Glutamatergic neuron (in vitro differentiated cells): ENCODE measurements around the gene PTPRN2. TPM values are rescaled to one million over a fixed set of nuclear protein-coding genes. Genes with fewer than 3 reads are reported as not detected.

Source experiments
- DNase-seq: peaks from one replicate; pipeline ENCODE4 v3.0.0; 2022
- H3K27ac Mint-ChIP-seq: one replicate; pipeline ENCODE4 v1.8.0; 2020; ENCODE audit warnings: mild to moderate bottlenecking, mixed read lengths, inconsistent platforms; ENCODE audit not compliant: unreplicated experiment
- H3K27me3 Mint-ChIP-seq: one replicate; pipeline ENCODE4 v1.8.0; 2020; ENCODE audit warnings: mild to moderate bottlenecking, moderate library complexity, mixed read lengths, inconsistent platforms; ENCODE audit not compliant: unreplicated experiment
- H3K36me3 Mint-ChIP-seq: one replicate; pipeline ENCODE4 v1.8.0; 2020; ENCODE audit warnings: mild to moderate bottlenecking, mixed read lengths, inconsistent platforms; ENCODE audit not compliant: unreplicated experiment
- H3K4me1 Mint-ChIP-seq: one replicate; pipeline ENCODE4 v1.8.0; 2020; ENCODE audit warnings: mild to moderate bottlenecking, low read depth, mixed read lengths, inconsistent platforms; ENCODE audit not compliant: unreplicated experiment
- H3K4me3 Mint-ChIP-seq: one replicate; pipeline ENCODE4 v1.8.0; 2020; ENCODE audit warnings: mild to moderate bottlenecking, mixed read lengths, inconsistent platforms; ENCODE audit not compliant: unreplicated experiment
- H3K9me3 Mint-ChIP-seq: one replicate; pipeline ENCODE4 v1.8.0; 2020; ENCODE audit warnings: mild to moderate bottlenecking, moderate library complexity, mixed read lengths, inconsistent platforms; ENCODE audit not compliant: unreplicated experiment
- total RNA-seq: library from RNA; stranded (reverse); fragmentation: NEBNext Ultra II Directional; extraction: Animal tissue kit (Norgen Biotek cat#: 25700); gene quantifications from one replicate; pipeline ENCODE4 v1.2.1, GENCODE V29; 2021; ENCODE audit not compliant: unreplicated experiment
- TF ChIP-seq, protein P1 (sequence below): fragments of 200-600 bp; sonication (generic); IDR thresholded peaks from one replicate; pipeline ENCODE4 v1.5.0; 2021; ENCODE audit not compliant: partially characterized antibody, unreplicated experiment

Gene PTPRN2
- total RNA-seq, 1 donor from 2014 or later: 49.0 TPM

DNA sequence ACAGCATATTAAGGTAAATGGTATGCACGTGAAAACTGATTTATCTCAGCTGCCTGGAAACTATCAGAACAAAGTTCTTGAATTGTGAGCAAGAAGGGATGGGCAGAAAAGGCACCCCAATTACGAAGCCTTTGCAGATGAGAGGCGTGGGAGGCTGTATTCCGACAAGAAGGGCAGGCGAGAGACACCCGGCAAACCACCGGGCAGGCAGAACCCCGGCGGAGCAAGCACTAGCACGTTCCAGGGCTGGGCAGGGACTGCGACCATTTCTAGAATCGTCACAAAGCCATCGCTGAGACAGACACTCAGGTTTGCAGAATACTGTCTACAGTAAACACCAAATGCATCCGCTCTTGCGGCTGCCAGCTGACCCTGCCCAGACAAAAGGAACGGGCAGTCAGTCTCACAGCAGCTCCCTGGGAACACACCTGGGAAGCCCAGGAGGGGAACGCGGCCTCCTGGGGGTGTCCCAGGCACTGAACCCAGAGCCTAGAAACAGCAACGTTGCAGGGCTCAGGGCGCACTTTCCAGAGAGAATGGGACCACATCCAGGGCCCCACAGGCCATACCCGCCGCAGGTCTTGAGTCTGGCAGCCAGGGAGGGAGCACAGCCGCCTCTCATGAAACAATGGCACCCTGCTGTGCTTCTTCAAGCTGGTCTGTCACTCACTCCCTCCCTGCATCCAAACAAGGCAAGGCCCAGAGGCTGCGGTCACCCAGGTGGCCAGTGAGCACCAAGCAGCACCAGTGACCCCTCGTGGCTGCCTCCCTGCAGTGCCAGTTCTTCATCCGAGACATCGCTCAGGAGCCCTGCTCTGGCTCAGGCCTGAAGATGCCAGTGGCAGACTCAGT lies 261.9 kb downstream of the PTPRN2 start:
- peak; percentile 85 for DNase-seq
- Mint-ChIP-seq H3K27ac (peak overlapping the region; percentile 72), H3K4me1 (peaks cover 8% of the 10 kb centered on the region), H3K4me3 (no peak overlapping the region), H3K36me3 (peaks cover 12% of the 10 kb centered on the region), H3K9me3 (peaks cover 32% of the 10 kb centered on the region), H3K27me3 (peaks cover 10% of the 10 kb centered on the region)
- TF ChIP-seq, protein P1, sequence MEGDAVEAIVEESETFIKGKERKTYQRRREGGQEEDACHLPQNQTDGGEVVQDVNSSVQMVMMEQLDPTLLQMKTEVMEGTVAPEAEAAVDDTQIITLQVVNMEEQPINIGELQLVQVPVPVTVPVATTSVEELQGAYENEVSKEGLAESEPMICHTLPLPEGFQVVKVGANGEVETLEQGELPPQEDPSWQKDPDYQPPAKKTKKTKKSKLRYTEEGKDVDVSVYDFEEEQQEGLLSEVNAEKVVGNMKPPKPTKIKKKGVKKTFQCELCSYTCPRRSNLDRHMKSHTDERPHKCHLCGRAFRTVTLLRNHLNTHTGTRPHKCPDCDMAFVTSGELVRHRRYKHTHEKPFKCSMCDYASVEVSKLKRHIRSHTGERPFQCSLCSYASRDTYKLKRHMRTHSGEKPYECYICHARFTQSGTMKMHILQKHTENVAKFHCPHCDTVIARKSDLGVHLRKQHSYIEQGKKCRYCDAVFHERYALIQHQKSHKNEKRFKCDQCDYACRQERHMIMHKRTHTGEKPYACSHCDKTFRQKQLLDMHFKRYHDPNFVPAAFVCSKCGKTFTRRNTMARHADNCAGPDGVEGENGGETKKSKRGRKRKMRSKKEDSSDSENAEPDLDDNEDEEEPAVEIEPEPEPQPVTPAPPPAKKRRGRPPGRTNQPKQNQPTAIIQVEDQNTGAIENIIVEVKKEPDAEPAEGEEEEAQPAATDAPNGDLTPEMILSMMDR: peak; percentile 28

DNA sequence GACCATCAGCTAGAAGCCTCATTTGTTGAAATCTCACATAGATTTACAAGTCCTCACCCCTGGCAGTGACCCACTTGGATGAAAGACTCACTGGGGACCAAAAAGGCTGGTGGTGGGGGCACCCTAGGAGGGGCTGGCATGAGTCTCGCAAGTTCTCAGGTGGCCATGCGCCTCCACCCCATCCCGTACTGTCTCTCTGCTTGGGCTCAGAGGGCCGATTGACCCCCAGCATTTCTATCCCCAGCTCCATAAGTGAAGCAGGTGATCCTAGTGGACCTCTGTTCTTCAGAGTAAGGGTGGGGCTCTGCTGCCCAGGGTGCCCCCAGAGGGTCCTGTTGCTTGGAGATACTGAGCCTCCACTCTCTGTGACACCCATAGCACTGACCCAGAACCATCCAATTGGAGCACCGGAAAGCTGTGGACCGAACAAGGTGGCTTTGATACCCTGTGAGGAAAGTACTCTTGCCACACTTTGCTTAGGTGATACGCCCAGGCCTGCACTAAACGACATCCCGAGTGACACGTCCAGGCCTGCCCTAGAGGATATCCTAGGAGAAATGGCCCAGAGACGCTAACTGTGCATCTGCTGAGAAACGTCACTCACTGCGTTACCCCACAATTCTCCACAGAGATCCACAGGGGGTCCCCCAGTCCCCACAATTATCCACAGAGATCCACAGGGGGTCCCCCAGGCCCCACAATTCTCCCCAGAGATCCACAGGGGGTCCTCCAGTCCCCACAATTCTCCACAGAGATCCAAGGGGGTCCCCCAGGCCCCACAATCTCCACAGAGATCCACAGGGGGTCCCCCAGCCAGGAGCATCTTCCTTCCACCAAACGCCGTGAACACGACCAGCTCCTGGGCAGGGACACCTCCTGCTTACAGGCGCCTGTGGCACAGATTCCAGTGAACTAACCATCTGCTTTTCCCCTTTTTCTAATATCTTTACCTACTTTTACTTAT lies 262.9 kb downstream of the PTPRN2 start:
- TF ChIP-seq, protein P1: no peak
- peaks cover 10% of the 10 kb centered on the region for H3K27me3 Mint-ChIP-seq
- H3K4me3 Mint-ChIP-seq: no peak overlapping the region
- H3K4me1 Mint-ChIP-seq: peaks cover 8% of the 10 kb centered on the region
- DNase-seq: no peak
- H3K36me3 Mint-ChIP-seq: peaks cover 12% of the 10 kb centered on the region
- H3K9me3 Mint-ChIP-seq: peaks cover 31% of the 10 kb centered on the region
- H3K27ac Mint-ChIP-seq: no peak overlapping the region

DNA sequence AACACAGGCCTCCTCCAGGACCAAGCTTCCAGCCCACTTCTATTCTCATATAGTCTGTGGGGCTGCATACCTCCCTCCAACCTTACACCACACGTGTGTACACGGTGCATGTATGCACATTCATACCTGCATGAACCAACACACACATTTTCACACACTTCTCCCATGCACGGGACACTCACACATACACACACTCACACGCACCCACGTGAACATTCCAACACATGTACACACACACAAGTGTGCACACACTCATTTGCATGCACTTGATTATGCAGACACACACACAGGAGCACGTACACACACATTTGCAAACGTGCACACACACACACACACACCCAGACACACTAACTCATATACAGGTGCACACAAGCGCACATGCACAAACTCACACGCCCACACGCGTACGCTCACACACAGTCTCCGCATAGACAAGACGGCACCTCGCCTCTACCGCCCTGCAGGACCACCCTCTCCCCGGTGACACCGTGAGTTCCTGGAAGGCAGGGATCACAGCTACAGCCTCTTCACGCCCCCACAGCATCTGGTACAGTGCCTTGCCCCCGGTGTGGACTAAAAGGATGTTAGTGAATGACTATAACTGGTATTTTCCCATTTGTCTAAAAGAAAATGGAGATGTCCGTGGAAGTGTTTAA lies 263.8 kb downstream of the PTPRN2 start:
- DNase-seq: no peak
- Mint-ChIP-seq H3K27ac (peak overlapping the region; percentile 7), H3K4me1 (peaks cover 8% of the 10 kb centered on the region), H3K9me3 (peaks cover 31% of the 10 kb centered on the region), H3K4me3 (no peak overlapping the region), H3K36me3 (peaks cover 12% of the 10 kb centered on the region), H3K27me3 (peaks cover 10% of the 10 kb centered on the region)
- TF ChIP-seq, protein P1: no peak

DNA sequence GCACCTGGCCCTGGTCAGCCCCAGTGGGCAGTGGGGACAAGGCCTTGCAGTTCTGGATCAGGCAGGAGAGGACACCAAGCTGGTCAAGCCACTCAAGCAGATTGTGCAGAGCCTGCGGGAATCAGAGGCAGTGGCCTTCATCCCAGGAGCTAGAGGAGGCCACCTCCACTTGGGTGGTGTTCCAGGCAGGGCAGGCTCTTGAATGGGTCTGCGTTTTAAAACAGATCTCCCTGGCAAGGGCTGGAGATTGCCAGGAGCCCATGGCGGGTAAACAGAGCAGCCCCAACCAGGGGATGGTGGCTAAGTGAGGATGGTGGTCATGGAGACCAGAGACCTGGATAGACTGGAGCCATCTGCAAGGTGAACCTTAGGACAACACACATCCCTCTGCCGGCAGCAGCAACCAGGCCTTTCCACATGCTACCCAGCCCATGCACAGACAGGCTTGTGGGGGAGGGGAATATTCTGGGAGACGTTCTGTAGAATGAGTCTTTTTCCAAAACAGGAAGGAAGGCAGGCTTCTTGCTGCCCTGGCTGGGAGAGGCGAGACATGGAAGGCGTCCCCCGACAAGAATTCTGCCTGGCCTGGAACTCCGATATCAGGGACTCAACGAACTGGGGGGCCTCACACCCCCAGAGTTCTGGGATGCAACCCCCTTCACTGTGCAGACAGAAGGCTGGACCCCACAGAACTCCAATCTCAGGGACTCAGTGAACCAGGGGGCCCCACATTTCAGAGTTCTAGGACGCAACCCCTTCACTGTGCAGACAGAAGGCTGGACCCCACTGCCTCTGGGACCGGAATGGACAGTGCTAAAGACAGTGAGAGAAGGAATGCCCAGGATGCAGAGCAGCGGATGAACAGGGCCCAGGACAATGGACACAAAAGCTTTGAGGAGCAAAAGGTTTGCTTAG lies 264.8 kb downstream of the PTPRN2 start:
- Mint-ChIP-seq H3K36me3 (peaks cover 12% of the 10 kb centered on the region), H3K4me1 (peaks cover 3% of the 10 kb centered on the region)

More for the DNA sequence above, 264.8 kb downstream of the PTPRN2 start:
- no peak for DNase-seq
- TF ChIP-seq, protein P1: no peak
- Mint-ChIP-seq H3K9me3 (peaks cover 27% of the 10 kb centered on the region), H3K4me3 (no peak overlapping the region), H3K27me3 (peaks cover 10% of the 10 kb centered on the region), H3K27ac (no peak overlapping the region)
